AG08396 (cell line): ENCODE measurements around the gene CYP20A1.
"Not testable (repeated sequence)": the region's sequence is repeated elsewhere in the genome, so short reads cannot be mapped to it uniquely, and the experiment has no call there.

ENCODE experiments used
- DNase-seq: peaks from one replicate; pipeline ENCODE4 v3.0.0; 2012; ENCODE audit warnings: low spot score, mixed read lengths

Gene CYP20A1

DNA sequence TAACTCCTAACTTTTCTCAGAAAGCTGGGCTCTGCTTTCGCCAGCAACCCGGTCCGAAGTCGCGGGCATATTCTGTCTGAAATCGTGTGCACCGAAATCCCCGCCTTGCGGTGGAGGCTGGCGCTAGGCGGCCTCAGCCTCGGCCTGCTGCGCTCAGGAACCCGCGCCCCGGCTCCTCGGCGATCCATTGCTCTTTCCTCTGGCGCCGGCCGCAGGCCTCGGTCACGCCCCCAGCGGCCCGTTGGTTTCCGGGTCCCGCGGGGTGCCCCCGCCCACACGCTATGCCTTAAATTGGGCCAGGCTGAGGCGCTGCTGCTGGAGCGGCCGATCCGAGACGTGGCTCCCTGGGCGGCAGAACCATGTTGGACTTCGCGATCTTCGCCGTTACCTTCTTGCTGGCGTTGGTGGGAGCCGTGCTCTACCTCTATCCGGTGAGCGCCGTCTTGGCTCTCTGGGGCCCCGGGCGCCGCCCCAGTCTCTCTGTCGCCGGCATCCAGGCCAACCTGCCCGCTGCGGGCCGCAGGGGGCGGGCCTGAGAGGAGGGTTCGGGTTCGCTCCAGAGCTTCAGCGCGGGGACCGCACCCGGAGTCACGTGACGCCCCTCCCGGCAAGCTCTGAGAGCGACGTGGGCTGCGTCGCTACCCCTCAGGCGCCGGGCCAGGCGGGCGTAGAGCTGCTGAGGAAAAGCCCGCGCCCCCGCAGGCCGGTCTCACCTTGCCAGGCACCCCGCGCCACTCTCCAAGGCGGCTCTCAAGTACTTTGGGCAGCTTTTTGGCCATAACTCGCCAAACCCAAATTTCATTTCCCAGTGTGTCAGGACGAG, at the start of gene CYP20A1:
Gene CYP20A1 (plus strand): TSS at position 315 of the 823 bp plus-strand sequence. CDS start 45 bp downstream, at position 360.
- peak; percentile 97 for DNase-seq

DNA sequence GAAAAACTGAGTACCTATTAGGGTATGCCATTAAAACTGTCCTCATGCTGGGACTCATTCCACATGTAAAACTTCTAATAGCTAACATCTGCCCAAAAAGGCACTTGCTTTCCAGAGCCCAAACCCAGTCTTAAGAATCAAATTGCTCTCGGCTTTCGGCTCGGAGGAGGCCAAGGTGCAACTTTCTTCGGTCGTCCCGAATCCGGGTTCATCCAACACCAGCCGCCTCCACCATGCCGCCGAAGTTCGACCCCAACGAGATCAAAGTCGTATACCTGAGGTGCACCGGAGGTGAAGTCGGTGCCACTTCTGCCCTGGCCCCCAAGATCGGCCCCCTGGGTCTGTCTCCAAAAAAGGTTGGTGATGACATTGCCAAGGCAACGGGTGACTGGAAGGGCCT, 48.3 kb upstream of the CYP20A1 start:
- not testable (repeated sequence) for DNase-seq

DNA sequence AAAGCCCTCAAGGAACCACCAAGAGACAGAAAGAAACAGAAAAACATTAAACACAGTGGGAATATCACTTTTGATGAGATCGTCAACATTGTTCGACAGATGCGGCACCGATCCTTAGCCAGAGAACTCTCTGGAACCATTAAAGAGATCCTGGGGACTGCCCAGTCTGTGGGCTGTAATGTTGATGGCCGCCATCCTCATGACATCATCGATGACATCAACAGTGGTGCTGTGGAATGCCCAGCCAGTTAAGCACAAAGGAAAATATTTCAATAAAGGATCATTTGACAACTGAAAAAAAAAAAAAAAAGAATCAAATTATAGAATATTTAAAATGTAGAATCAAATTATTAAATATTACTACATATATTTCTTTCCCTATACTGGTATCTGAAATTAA, 47.8 kb upstream of the CYP20A1 start:
- not testable (repeated sequence) for DNase-seq

GRCh38 chr2:203191961-203192360, 46.9 kb upstream of the CYP20A1 start:
- no peak for DNase-seq

GRCh38 chr2:203195331-203196036, 43.3 kb upstream of the CYP20A1 start:
- no peak for DNase-seq

DNA sequence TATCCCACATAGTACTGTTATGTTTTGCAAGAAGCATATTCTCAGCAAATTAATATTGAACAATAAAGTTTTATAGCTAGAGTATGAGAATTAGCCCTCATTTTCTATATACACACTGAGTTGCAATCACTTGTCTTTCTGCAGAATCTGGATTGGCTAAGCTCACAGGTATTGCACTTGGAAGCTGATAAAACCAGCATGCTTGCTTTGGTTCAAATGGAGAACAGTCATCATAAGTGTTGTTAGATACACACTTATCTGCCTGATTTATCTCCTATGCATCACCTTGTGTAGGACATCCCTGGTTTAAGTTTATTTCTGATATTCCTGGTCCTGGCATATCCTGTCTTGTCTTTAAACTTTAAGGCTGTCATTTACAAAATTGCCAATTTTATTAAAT, 38.0 kb upstream of the CYP20A1 start:
- no peak for DNase-seq

GRCh38 chr2:203201426-203201825, 37.4 kb upstream of the CYP20A1 start:
- DNase-seq = no peak

DNA sequence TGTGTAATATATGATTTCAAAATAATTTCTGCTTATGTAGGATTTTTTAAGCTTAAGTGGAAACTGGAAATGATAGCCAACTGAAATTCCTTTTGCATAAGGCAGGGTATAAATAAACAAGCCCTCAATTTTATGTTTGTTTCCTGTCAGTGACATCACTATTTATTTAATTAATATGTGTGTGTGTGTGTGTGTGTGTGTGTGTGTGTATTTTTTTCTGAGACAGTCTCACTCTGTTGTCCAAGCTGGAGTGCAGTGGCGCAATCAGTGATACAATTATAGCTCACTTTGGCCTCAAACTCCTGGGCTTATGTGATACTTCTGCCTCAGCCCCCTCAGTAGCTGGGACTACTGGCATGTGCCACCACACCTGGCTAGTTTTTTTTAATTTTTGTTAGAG, 29.3 kb upstream of the CYP20A1 start:
- peak; percentile 11 for DNase-seq

DNA sequence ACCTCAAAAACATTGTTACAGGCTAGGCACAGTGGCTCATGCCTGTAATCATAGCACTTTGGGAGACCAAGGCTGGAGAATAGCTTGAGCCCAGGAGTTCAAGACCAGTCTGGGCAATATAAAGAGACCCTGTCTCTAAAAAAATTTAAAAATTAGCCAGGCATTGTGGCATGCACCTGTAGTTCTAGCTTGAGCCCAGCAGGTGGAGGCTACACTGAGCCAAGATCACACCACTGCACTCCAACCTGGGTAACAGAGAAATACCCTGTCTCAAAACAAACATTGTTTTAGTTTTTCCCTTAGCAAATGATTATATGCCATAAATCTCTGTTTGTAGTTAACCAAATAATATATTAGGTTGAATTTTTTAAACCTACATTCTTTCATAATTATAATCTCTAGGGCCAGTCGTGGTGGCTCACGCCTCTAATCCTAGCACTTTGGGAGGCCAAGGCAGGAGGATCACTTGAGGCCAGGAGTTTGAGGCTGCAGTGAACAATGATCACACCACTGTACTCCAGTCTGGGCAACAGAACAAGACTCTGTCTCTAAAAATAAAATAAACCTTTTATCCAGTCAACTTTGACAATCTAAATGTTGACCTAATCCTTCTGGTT, 13.3 kb upstream of the CYP20A1 start:
- DNase-seq = no peak

- not testable (repeated sequence) for DNase-seq
Measured at GRCh38 chr2:203229674-203230073, 9.1 kb upstream of the CYP20A1 start.

GRCh38 chr2:203237346-203238238, 1.2 kb upstream of the CYP20A1 start:
- no peak for DNase-seq

DNA sequence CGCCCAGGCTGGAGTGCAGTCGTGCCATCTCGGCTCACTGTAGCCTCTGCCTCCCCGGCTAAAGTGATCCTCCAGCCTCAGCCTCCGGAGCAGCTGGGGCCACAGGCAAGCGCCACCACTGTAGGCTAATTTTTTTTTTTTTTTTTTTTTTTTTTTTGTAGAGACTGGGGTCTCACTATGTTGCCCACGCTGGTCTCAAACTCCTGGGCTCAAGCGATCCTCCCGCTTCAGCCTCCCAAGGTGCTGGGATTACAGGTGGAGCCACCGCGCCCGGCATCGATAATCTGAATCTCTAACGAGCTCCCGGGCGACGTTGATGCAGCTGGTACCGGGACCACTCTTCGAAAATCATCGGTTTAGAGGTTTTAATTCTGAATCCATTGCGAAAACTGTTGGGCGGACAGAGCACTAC, 520 bp upstream of the CYP20A1 start:
- no peak for DNase-seq

GRCh38 chr2:203240491-203240890, 1.7 kb downstream of the CYP20A1 start:
- DNase-seq = no peak

DNA sequence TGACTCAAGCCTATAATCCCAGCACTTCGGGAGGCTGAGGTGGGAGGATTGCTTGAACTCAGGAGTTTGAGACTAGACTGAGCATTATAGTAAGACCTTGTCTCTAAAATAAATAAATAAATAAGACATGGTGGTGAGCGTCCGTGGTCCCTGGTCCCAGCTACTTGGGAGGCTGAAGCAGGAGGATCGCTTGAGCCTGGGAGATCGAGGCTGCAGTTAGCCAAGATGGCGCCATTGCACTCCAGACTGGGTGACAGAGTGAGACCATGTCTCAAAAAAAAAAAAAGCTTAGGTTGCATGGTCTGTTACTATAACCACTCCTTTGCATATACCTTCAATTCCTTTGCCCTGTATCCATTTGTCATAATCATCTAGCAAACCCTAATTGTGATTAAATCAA, 3.7 kb downstream of the CYP20A1 start:
- DNase-seq = no peak

GRCh38 chr2:203246646-203247045, 7.8 kb downstream of the CYP20A1 start:
- DNase-seq = no peak

- DNase-seq = no peak
Measured at GRCh38 chr2:203252818-203253217, 14.0 kb downstream of the CYP20A1 start.

DNA sequence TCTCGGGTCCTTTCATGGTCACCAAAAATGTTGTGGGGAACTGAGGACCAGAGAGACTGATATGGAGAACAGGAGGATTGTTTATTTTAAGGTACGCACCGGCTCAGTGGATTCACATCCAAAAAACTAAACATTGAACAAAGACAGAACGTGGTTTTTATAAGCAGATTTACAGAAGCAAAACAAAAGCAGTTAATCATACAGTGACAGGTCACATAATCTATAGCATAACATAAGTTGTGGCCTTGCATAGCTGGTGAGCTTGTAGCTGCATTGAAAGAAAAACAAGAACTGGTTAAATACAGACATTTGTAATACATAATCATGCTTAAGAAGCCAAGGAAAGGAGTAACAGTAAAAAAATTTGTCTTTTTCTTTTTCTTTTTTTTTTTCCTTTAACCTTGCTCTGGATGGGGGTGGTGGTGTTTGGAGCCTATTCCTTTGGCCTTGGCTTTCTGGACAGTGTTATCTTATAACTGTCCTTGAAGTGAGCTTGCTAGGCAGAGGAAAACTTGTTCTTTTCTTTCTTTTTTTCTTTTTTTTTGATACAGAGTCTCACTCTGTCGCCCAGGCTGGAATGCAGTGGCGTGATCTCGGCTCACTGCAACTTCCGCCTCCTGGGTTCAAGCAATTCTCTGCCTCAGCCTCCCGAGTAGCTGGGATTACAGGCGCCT, 14.7 kb downstream of the CYP20A1 start:
- not testable (repeated sequence) for DNase-seq

DNA sequence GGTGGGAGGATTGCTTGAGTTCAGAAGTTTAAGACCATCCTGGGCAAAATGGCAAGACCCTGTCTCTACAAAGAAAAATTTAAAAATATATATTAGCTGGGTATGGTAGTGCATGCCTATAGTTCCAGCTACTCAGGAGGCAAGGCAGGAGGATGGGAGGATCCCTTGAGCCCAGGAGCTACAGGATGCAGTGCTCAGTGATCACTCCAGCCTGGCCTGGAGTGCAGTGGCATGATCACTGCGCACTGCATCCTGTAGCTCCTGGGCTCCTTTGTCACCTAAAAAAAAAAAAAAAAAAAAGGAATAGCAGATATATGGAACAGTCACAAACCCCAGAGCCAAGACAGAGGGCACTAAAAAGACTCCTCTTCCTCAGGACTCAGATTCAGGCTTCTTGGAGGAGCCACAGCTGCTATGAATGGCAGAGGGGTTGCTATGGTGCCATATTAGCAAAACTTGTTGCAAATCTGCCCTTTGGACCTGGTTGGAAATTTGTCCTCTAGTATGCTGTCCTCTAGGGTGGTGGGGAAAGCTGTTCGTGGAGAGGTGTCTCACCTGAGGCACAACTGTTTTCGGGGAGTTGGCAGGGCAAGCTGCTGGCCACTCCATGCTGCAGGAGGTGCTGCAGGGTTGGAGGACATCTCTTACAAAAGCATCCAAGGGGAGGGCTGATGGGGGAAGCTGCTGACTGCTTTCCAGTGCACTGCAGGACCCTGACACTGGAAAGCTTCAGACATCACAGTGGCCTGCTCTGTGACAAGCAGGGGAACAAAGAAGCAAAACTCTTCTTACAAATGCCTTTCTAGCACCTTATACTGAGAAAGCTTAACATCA, 22.7 kb downstream of the CYP20A1 start:
- DNase-seq = no peak

GRCh38 chr2:203279288-203279687, 40.5 kb downstream of the CYP20A1 start:
- no peak for DNase-seq

DNA sequence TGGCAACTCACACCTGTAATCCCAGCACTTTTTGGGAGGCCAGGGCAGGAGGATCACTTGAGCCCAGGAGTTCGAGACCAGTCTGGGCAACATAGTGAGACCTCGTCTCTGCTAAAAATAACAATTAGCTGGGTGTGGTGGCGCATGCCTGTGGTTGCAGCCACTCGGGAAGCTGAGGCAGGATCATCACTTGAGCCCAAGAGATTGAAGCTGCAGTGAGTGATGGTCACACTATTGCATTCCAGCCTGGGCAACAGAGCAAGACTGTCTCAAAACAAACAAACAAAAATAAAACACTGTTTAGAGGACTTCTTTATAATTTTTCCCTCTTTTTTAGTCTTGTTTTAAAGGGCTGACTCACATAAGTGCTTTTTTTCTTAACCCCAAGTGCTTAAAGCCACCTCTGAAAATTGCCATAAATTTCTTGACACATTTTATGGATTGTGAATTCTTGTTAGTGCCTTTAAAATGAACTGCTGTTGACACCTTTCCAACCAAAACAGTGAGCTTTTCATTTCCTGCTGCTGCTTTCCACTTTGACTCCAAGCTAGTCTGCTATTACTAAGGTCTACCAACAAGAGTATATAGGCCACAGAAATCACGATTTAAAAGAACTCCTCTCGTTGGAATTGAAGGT, 41.7 kb downstream of the CYP20A1 start:
- DNase-seq = no peak
